RPMI8226 (cell line): ENCODE data around the gene CHM.
"Not testable (repeated sequence)": the region's sequence is repeated elsewhere in the genome, so short reads cannot be mapped to it uniquely, and the experiment has no call there.

Source experiments
- DNase-seq: peaks from one replicate; pipeline ENCODE4 v3.0.0-alpha.2; 2015

The CHM gene

GRCh38 chrX:86047174-86047935, at the start of gene CHM:
CHM (minus strand) TSS chrX:86047558; CDS start chrX:86047532, 26 bp downstream.
- DNase-seq, result peak; percentile 78

- no peak for DNase-seq
These were observed 31.3 kb upstream of the CHM start for GRCh38 chrX:86078650-86079049.

GRCh38 chrX:86066998-86067397, 19.6 kb upstream of the CHM start:
- DNase-seq, result peak; percentile 3

- no peak for DNase-seq
These were observed 14.0 kb upstream of the CHM start for GRCh38 chrX:86061407-86061806.

- no peak for DNase-seq
These were observed 4.4 kb upstream of the CHM start for GRCh38 chrX:86051741-86052140.

- DNase-seq, result no peak
These were observed 550 bp upstream of the CHM start for GRCh38 chrX:86047936-86048280.

GRCh38 chrX:86044216-86044615, 3.1 kb downstream of the CHM start:
- DNase-seq, result no peak

GRCh38 chrX:86039625-86040568, 7.5 kb downstream of the CHM start:
- DNase-seq, result no peak

- DNase-seq, result no peak
These were observed 14.0 kb downstream of the CHM start for GRCh38 chrX:86033385-86033784.

GRCh38 chrX:86028681-86029080, 18.7 kb downstream of the CHM start:
- no peak for DNase-seq

GRCh38 chrX:86023811-86024210, 23.5 kb downstream of the CHM start:
- no peak for DNase-seq

GRCh38 chrX:86021652-86022289, 25.6 kb downstream of the CHM start:
- DNase-seq, result no peak

GRCh38 chrX:86016139-86016538, 31.2 kb downstream of the CHM start:
- no peak for DNase-seq

- not testable (repeated sequence) for DNase-seq
These were observed 32.4 kb downstream of the CHM start for GRCh38 chrX:86014959-86015358.

GRCh38 chrX:86014421-86014820, 32.9 kb downstream of the CHM start:
- no peak for DNase-seq

GRCh38 chrX:86013792-86014191, 33.6 kb downstream of the CHM start:
- DNase-seq, result no peak

- no peak for DNase-seq
These were observed 35.2 kb downstream of the CHM start for GRCh38 chrX:86012188-86012587.

- DNase-seq, result not testable (repeated sequence)
These were observed 37.6 kb downstream of the CHM start for GRCh38 chrX:86009803-86010202.

GRCh38 chrX:86007891-86008290, 39.5 kb downstream of the CHM start:
- DNase-seq, result not testable (repeated sequence)

- DNase-seq, result no peak
These were observed 45.1 kb downstream of the CHM start for GRCh38 chrX:86002076-86002896.

GRCh38 chrX:85998954-85999353, 48.4 kb downstream of the CHM start:
- DNase-seq, result no peak

GRCh38 chrX:85996555-85996954, 50.8 kb downstream of the CHM start:
- no peak for DNase-seq

- DNase-seq, result no peak
These were observed 51.7 kb downstream of the CHM start for GRCh38 chrX:85995641-85996040.
